ENCODE data around the gene TMEM87B. TPM values are rescaled to one million over a fixed set of nuclear protein-coding genes. Genes with fewer than 3 reads are reported as not detected.

Gene TMEM87B
- total RNA-seq, 1 donor from 2014 or later, result 5.7 TPM

DNA sequence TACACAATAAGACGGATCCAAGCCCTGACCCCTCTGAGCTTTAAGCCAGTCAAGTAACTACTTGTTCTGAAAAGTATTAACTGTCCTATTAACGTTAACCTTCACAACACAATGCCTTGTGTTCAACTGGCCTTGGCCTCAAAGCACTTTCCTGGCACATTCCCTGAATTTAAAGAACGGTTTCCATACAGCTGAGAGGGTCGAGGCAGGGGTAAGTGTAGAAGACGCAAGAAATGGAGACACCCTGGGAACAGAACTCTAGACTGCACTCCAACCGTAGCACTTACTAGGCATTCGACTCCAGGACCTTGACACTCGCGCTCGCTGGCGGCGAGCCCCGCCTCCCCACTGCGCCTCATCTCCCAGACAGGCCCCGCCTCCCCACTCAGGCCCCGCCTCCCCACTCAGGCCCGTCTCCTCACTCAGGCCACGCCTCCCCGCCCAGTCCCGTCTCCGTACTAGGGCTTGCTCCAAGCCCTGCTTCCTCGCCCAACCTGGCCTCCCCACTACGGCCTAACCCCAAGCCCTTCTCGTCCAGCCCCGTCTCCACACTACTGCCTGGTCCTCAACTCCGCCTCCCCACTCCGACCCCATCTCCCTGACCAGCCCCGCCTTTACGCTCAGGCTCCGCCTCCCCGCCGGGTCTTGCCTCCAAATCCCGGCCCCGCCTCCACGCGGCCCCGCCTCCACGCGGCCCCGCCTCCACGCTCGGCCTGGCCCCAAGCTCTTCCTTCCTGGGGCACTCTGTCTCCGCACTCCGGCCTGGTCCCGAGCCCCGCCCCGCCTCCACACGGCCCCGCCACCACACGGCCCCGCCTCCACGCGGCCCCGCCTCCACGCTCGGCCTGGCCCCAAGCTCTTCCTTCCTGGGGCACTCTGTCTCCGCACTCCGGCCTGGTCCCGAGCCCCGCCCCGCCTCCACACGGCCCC lies 887 bp upstream of the TMEM87B start:
- intact Hi-C loops (cut with micrococcal nuclease), result no loop called here
- Histone ChIP-seq H3K27me3 (ENCODE audit: low read depth) (no peaks in the 10 kb centered on the region), H3K4me1 (peaks cover 43% of the 10 kb centered on the region)

DNA sequence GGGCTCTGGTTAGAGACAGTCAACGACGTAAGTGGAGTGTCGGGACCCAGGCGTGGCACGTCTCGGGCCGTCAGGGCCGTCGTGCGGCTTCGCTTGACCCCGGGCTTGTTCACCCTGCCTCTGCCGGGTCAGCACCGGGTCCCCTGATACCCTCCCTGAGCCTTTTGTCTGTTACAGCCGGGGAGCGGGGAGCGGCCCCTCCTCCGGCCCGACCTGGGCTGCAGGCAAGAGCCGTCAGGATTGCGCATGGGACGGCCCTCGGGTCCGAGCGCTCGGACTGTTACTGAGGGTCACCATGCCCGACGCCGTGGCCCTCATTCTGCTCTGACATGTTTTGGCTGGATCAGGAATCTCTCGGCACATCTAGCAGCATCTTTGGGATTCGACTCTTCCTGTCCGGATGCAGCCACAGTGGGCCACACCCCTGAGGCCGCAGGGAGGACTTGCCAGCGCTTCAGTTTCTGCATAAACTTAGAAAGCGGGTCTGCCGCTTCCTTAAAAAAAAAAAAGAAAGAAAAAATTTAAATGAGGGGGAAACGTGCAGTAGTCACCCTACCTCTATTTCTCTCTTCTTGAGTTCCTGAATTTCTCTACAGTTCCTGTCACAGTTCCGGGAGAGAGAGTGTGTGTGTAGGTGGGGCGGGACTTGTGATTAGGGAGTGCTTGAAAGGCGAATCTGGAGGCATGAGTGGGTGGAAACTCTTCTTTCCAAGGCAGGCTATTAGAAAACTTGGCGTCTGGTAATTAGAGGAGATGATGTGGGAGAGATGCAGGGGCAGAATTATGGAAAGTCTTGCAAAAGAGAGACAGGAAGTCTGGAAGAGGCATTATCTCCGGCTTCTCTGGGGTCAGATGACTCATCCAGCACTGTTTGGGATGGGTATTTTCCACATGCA lies 909 bp downstream of the TMEM87B start:
- intact Hi-C loops (cut with micrococcal nuclease), result no loop called here
- no peaks in the 10 kb centered on the region for H3K27me3 ChIP-seq (ENCODE audit: low read depth)
- peak overlapping the region; percentile 91 for H3K4me3 ChIP-seq
- H3K9me3 ChIP-seq (replicated peaks), result no peaks in the 10 kb centered on the region
- TF ChIP-seq, protein P1, sequence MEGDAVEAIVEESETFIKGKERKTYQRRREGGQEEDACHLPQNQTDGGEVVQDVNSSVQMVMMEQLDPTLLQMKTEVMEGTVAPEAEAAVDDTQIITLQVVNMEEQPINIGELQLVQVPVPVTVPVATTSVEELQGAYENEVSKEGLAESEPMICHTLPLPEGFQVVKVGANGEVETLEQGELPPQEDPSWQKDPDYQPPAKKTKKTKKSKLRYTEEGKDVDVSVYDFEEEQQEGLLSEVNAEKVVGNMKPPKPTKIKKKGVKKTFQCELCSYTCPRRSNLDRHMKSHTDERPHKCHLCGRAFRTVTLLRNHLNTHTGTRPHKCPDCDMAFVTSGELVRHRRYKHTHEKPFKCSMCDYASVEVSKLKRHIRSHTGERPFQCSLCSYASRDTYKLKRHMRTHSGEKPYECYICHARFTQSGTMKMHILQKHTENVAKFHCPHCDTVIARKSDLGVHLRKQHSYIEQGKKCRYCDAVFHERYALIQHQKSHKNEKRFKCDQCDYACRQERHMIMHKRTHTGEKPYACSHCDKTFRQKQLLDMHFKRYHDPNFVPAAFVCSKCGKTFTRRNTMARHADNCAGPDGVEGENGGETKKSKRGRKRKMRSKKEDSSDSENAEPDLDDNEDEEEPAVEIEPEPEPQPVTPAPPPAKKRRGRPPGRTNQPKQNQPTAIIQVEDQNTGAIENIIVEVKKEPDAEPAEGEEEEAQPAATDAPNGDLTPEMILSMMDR (IDR thresholded peaks at IDR 0.05; ENCODE audit: borderline replicate concordance), result no peak
- H3K27ac ChIP-seq (replicated peaks), result peak overlapping the region; percentile 99
- H3K36me3 ChIP-seq, result peaks cover 11% of the 10 kb centered on the region
- peaks cover 43% of the 10 kb centered on the region for H3K4me1 ChIP-seq
- peak; percentile 70 for DNase-seq

More for the DNA sequence above, 887 bp upstream of the TMEM87B start:
- H3K27ac ChIP-seq (replicated peaks), result peak overlapping the region; percentile 92
- DNase-seq, result peak; percentile 99
- no peaks in the 10 kb centered on the region for H3K36me3 ChIP-seq
- TF ChIP-seq, protein P1 (IDR thresholded peaks at IDR 0.05; ENCODE audit: borderline replicate concordance), result no peak
- H3K4me3 ChIP-seq, result peak overlapping the region; percentile 72
- no peaks in the 10 kb centered on the region for H3K9me3 ChIP-seq (replicated peaks)

DNA sequence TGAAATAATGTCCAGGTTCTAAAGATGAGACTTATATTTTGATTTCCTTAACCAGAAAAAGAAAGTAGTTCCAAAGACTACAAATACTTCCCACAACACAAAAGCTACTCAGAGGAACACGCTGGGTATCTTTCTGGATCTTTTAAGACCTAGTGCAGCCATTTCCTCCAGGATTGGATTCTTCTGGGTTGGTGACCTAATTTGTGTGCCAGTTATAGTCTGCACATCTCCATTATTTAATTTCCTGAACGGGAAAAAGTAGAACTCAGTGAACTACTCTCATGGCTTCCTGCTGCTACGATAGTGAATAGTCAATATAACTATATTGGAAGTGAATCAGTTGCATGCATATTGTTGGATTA lies 1.5 kb downstream of the TMEM87B start:
- H3K27me3 ChIP-seq (ENCODE audit: low read depth), result no peaks in the 10 kb centered on the region
- peaks cover 11% of the 10 kb centered on the region for H3K36me3 ChIP-seq
- intact Hi-C loops (cut with micrococcal nuclease), result no loop called here
- TF ChIP-seq, protein P1 (IDR thresholded peaks at IDR 0.05; ENCODE audit: borderline replicate concordance), result no peak
- DNase-seq, result no peak
- H3K4me1 ChIP-seq, result peaks cover 43% of the 10 kb centered on the region
- peak overlapping the region; percentile 91 for H3K4me3 ChIP-seq
- no peaks in the 10 kb centered on the region for H3K9me3 ChIP-seq (replicated peaks)
- peak overlapping the region; percentile 99 for H3K27ac ChIP-seq (replicated peaks)

- Histone ChIP-seq H3K27ac (replicated peaks) (no peak overlapping the region), H3K36me3 (peaks cover 31% of the 10 kb centered on the region), H3K27me3 (ENCODE audit: low read depth) (no peaks in the 10 kb centered on the region), H3K4me3 (no peak overlapping the region), H3K9me3 (replicated peaks) (no peaks in the 10 kb centered on the region), H3K4me1 (peaks cover 41% of the 10 kb centered on the region)
- no peak for DNase-seq
- TF ChIP-seq, protein P1 (IDR thresholded peaks at IDR 0.05; ENCODE audit: borderline replicate concordance), result no peak
- intact Hi-C loops (cut with micrococcal nuclease), result no loop called here
Observed at GRCh38 chr2:112059671-112060070, 4.6 kb downstream of the TMEM87B start.

DNA sequence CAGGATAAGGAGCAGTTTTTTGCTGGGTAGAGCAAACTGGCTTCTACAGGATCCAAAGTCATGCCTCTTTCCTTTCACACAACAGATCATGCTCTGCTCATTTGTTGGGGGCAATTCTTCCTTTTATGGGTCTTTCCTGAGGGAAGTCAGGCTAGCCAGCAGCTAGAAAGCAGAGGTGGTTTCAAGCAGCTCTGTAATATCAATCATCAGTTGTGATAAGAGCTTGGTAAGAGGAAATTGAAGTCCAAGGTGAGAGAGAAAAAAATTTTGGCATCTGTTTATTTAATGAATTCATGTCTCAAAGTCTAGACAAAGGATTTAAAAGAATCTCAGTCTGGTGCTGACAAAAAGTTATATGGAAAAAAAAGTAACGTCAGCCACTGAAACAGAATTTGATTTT lies 6.2 kb downstream of the TMEM87B start:
- H3K27me3 ChIP-seq (ENCODE audit: low read depth), result no peaks in the 10 kb centered on the region
- DNase-seq, result no peak
- no peaks in the 10 kb centered on the region for H3K9me3 ChIP-seq (replicated peaks)
- peak overlapping the region; percentile 20 for H3K27ac ChIP-seq (replicated peaks)
- TF ChIP-seq, protein P1 (IDR thresholded peaks at IDR 0.05; ENCODE audit: borderline replicate concordance), result no peak
- peaks cover 29% of the 10 kb centered on the region for H3K4me1 ChIP-seq
- peaks cover 47% of the 10 kb centered on the region for H3K36me3 ChIP-seq
- intact Hi-C loops (cut with micrococcal nuclease), result no loop called here
- H3K4me3 ChIP-seq, result no peak overlapping the region
